Daoy (cell line): ENCODE data around the gene PTPRU. TPM values are rescaled to one million over a fixed set of nuclear protein-coding genes. Genes with fewer than 3 reads are reported as not detected.
A peak's percentile ranks its signal among the peaks of the same experiment; 100 is the strongest.

Experiments used
- DNase-seq: peaks from one replicate; pipeline ENCODE4 v3.0.0-alpha.2; 2015; ENCODE audit warnings: low read depth
- total RNA-seq: library from RNA; depleted of rRNA; stranded (reverse); fragments of >200 nt; shearing (Covaris generic); gene quantifications from 2 replicates; pipeline ENCODE4 v1.2.3, GENCODE V29; 2014; rRNA removed

The PTPRU gene
- total RNA-seq = 7.9 and 10.7 TPM in 2 replicates

DNA sequence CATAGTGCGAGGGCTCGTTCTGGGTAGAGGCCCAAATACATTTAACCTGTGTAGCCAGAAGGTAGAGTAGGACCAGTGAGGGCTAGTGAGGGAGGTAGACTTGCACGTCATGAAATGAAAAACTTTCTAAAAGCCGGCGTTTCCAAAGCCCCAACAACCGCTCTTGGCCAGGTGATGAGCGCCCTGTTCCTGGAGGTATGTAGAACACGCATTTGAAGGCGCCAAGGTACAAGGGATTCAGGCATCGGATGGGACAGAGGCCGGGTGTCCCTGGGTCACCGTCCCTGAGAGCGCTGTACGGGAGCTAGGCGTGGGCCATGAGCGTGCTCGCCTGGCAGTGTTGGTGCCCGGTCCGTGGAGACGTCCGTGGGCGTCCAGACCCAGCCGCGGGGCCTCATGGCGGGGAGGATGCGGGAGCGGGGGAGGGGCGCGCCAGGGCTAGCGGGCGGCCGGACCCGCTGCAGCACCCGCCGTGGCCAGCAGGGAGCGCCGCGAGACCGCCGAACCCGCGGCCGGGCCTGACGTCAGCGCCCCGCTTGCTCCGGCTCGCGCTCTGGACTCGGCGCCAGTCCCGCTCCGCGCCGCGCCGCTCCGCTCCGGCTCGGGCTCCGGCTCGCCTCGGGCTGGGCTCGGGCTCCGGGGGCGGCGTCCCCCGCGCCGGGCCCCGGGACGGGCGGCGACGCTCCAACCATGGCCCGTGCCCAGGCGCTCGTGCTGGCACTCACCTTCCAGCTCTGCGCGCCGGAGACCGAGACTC, at the start of gene PTPRU:
Gene PTPRU, plus strand, starts transcription at position 568 of the 757 bp plus-strand sequence. Its CDS starts 123 bp downstream, at position 691.
- peak; percentile 88 for DNase-seq

DNA sequence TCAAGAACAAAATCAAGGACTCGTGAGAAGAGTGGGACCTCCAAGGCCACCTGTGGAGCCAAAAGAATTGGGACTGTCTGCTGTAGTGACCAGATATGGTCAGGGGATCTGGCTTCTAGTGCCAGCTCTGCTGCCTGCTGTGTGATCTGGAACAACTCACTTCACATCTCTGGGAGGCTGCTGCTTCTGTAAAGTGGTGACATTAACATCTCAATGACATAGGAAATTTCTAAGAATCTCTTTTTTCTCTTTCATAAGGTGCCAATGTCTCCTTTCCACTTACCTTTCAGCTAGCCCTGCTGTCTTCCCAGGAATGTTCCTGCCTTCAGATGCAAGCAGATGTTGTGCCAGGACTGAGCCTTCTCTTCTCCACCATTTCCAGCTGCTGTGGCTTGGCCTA, 49.6 kb upstream of the PTPRU start:
- DNase-seq = no peak

DNA sequence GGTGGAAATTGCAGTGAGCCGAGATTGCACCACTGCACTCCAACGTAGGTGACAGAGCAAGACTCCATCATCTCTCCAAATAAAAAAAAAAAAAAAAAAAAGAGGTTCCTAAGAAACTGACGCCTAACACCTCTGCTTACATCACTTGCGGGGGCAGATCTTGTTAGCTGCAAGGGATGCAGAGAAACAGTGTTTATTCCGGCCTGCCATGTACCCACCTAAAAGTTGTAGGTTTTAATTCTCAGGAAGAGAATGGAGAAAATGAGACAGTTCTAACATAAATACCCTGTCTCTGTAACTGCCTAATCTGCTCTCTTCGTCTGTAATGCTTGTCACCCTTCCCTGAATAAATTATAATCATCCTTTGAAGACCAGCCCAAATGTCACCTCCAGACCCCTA, 45.6 kb upstream of the PTPRU start:
- DNase-seq = no peak

DNA sequence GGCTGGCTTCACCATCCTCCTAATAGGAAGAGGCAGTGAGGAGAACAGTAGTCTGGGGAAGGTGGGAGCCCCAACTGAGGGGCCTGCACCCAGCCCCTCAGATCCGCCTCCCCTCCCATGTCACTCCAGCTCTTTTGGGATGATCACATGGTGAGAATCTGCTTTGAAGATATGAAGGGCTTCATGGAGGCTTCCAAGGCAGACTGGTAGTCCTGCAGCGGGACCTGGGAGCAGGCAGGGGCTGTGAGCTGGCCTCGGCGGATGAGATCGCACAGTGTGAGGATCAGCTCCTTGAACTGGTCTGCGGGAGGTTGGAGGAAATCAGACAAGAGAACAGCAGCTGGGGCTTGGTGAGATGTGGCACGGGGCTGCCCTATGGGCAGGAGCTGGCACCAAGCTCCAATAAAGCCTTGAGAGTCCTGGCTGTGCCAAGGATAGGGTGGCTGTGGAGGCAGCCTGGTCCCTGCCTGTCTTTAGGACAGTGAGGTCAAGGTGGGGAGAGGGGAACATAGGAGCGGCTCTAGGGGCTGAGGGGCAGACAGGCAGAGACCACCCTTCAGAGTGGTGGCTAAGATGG, 42.4 kb upstream of the PTPRU start:
- DNase-seq = no peak

DNA sequence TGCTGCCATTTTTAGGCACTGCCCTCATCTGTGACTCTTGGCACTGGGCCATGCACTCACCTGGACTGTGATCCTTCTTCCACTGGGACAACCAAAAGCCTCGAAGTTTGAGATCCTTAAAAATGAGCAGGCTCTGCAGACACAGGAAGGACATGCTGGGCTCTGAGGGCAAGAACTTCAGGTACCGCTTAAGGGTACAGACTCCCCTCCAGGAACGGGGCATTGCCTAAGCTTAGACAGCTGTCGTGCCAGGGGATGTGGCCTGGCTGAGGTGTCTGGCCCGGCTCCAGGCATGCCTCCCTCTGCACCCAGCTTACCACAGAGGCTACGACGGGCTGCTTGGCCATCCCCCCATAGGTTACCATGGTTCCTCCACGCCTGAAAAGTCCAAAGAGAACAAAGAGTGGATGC, 40.4 kb upstream of the PTPRU start:
- DNase-seq = peak; percentile 40

DNA sequence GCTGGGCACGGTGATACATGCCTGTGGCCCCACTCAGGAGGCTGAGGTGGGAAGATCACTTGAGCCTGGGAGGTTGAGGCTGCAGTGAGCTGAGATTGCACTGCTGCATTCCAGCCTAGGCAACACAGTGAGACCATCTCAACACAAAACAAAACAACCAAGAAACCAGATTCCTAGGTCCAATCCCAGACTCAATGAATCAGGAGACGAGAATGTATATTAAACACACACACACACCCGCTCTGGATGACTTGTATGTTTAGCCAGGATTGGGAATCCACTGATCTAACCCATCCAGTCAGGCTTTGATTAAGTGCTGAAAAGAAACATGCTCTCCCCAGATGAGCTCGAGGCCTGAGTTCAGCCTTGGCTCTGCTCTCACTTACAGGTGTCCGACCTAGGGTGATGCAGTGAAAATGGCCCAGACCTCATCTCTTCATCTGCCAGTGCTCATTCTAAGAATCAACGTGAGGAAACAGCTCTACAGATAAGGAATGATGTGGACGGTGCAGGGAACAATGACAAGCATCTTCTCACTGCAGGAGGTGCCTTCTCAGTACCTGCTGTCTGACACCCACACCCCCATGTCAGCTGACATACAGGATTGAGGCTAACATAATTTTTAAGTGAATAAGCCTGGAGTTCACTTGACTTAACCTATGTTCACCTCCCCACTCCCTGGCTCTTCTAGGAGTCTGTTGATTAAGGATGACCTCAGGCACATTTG, 39.3 kb upstream of the PTPRU start:
- DNase-seq = peak; percentile 30

DNA sequence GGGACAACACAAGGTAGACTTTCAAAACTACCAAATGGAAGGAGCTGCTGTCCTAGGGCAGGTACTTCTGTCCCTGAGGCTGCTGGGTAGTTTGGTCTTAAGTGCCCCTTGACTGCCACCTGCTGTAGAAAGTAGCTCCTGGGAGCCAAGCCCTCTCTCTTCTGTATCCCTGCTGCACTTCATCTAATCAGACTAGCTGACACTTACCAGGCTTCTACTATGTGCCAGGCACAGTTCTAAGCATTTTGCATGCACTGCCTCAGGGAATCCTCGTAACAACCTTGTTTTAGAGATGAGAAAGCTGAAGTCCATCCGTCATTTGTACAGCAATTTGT, 38.8 kb upstream of the PTPRU start:
- peak; percentile 30 for DNase-seq

DNA sequence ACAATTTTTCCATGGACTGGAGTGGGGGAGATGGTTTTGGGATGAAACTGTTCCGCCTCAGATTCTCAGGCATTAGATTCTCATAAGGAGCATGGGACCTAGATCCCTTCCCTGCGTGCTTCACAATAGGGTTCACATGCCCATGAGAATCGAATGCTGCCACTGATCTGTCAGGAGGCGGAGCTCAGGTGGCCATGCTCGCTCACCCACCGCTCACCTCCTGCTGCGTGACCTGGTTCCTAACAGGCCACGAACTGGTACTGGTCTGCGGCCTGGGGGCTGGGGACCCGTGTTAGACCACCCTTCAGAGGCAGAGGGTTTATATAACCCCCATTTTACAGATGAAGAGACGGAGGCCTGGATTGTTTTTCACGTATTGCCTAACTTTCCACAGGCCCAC, 38.3 kb upstream of the PTPRU start:
- DNase-seq = no peak

DNA sequence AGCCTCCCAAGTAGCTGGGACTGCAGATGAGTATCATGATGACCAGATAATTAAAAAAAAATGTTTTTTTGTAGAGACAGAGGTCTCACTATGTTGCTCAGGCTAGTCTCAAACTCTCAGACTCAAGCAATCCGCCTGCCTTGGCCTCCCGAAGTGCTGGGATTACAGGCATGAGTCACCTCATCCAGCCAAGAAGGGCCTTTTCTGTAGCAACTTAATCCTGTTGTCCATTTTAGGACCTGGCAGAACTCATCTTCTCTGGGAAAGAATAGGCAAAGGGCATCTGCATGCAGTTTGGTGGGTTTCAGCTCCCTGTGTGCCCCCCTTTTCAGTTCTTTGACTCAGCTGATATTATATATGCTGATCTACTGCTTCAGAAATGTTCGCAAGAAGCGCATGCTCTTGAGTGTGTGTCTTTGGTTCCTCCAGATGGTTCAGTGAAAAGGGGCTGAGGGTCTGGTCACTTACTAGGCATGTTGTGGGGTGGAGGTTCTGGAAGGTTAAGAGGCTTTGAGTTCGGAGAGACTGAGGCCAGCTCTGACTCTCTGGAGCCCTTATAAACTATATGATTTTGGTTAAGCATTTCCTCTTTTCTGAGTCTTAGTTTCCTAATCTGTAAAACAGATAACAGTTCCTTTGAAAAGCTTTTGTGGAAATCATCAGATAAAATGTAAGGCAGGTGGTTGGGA, 35.3 kb upstream of the PTPRU start:
- DNase-seq = no peak

DNA sequence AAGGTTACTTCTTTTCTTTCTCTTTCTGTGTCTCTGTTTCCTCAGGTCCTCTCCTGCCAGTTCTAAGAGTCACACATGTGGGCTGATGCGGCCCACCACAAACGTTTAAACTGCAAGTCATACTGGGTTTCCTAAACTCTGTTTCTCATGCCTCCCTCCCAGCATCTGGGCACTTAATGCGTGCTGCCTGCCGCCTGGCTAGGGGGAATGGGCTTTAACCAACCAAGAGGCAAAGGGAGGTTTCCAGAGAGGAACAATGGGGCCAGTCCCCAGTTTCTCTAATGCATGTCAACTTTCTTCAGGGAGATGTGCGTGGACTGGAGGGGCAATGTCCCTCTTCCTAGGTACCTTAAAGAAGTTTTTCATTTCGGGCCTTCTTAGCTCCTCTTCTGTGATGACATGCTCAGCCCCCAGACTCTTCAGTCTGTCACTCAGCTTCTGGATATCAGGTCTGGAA, 34.7 kb upstream of the PTPRU start:
- DNase-seq = no peak

DNA sequence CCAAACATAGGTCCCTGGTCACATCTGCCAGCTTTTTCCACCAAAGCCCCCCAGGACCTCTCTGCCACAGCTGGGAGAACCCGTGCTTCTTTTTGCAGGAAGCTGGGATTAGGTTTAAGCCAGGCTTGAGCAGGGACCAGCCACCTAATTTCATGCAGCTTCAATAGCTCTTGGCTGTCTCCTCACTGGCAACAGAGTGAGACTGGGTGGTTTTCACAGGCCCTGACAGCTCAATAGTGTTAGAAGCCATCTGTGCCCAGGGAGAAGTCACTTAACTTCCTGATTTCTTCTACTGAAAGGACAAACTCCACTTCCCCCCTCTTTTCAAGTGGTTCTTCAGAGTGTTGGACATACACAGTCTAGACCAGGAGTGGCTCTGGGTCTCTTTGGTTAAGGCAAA, 34.3 kb upstream of the PTPRU start:
- DNase-seq = no peak

DNA sequence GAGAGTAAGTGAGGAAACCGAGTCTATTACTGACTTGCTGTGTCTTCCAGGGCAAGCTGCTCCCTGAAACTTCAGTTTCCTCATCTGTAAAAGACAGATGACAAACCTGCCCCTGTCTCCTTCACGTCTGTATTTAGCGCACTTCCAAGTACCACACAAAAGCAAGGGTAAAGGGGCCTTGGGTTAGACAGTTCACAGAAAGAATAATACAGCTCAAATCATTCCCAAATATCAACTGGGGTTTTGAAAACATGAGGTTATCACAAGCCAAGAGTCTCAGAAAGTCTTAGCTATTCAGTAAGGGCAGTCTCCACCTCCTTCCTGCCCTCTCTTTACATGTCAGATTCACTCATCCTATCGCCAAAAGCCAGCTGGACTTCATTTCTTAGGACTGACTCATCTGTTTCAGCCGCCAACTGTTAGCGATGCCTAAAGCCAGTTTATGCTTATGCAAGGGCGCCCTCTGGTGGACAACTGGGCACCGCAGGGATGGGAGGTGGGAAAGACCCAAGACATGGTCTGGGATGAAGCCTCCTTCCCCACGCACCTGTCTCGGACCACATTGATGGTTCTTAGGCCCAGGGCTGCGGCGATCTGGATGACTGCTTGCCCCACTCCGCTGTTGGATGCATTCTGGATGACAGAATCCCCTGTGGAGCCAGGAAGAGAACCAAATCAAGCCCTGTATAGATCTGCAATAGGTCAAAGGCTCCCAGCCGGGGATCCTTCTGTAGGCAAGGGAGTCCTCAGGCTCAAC, 33.6 kb upstream of the PTPRU start:
- DNase-seq = peak; percentile 96

DNA sequence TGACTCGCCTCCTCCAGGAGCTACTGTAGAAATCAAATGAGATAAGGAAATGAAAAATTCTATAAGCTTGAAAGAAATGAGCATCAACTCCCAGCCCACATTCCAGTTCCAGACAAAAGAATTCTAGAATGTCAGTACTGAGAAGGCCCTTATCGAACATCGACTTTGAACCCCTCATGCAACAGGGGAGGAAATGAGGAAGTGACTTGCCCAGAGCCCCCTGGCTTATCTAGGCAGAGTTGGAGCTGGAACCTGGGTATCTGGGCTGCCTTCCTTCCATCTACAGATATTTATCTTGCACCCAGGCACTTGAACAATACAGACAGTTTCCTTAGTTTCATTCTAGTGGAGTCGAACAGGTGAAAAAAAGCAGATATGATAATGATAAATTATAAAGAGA, 27.9 kb upstream of the PTPRU start:
- DNase-seq = no peak

DNA sequence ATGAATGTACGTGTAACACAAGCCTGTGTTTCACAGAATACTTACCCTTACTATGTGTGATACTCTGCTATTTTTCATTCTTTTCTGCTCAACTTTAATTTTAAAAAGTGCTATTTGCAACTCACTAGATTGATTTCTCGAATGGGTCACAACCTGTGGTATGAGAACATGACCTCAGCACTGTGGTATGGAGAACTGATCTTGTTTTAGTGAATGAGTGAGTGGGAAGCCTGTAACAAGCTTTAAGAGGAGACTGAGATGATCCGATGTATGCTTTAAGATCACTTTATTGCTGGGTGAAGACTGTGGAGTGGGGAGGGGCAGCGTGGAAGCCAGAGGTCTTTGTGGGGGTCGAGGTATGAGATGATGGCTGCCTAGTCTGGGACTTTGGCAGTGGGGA, 27.1 kb upstream of the PTPRU start:
- no peak for DNase-seq

DNA sequence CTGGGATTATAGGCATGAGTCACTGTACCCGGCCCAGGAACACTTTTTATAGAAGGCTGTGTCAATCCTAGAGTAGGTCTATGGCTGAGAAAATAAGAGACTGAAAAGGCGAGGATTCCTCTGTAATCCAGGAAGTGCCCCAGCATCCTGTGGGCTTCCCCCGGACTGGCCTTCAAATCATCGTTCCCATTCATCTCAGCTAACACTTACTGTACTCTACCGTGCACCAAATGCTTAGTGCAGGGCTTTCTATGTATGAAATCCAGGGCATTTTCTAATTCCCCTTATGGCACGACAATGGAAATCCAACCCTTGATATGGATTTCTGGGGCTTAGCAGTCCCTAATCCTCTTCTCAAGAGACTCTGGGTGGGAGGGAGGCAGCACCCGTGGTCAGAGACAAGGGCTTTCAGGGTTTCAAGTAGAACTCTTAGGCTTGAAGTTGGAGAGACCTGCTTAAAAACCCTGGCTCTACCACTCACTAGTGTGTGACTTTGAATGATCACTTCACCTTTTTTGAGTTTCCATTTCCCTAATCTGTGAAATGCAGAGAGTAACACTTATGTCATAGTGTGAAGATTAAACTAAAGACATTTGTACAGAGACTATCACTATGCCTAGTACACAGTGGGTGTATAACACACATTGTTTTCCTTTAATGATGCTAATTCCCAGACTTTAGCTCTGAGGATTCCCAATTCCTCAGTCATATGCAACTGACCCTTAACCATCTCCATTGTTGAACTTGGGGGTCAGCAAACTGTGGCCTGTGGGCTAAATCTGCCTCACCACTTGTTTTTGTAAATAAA, 25.8 kb upstream of the PTPRU start:
- no peak for DNase-seq

DNA sequence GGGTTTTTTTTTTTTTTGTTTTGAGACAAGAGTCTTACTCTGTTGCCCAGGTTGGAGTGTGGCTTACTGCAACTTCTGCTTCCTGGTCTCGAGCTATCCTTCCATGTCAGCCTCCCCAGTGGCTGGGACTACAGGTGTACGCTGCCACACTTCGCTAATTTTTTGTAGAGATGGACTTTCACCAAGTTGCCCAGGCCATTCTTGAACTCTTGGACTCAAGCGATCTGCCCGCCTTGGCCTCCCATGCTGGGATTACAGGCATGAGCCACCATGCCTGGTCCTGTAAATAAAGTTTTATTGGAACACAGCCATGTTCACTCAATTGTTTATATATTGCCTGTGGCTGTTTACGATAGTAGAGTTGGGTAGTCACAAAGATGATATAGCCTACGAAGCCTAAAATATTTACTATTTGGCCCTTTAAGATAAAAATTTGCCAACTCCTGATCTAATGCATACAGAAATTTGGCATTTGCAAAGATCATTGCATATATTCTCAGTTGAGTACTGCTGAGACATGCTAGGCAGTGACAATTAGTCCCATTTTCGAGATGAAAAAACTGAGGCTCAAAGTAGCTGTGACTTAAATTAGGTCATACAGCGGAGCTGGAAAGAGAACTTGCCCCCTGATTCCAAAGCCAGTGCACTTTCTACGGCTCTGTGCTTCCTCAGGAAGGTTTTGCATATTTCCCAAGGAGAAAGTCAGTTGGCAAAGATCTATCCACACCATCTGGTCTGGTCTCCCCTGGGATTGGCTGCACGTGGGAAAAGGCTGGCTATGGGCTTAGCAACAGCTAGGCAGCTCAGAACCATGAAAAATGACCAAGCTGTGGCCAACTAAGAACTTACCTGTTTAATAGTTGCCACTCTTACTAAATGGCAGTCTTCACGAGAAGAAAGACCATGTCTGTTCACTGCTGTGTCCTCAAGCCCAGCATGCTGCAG, 25.0 kb upstream of the PTPRU start:
- DNase-seq = no peak

DNA sequence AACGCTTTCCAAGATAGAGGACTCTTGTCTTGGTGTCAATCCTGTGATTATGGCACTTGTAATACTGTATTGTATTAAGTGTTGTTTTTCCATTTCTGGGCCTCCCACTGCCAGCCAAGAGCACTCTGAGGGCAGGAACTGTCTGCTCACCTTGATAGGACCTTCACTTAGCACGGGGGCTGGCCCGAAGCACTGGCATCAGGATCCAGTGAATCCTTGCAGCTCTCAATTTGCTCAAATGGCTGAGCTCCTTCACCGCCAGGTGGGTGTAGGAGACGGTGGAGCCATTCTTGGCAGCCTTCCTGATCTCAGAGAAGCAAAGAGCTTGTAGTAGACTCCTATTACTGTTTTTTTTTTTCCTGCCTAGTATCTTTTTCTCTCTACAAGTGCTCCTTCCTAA, 23.3 kb upstream of the PTPRU start:
- DNase-seq = no peak

DNA sequence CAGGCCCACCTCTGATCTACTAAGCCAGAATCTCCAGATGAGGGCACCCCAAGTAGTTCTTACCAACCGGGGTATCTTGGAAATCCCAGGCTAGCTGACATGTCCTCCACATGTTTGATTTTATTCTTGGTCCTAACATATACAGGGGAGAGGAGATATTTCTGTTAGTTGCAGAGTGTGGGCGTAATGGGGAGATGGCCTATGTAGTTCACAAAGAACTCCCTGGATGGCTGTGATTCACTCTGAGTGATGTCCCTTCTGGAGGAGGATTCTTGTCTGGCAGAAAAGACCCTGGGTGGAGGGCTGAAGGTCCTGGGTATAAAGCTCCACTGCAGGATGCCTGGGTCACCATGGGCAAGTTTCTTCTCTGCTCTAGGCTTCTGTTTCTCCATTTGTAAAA, 18.7 kb upstream of the PTPRU start:
- no peak for DNase-seq

DNA sequence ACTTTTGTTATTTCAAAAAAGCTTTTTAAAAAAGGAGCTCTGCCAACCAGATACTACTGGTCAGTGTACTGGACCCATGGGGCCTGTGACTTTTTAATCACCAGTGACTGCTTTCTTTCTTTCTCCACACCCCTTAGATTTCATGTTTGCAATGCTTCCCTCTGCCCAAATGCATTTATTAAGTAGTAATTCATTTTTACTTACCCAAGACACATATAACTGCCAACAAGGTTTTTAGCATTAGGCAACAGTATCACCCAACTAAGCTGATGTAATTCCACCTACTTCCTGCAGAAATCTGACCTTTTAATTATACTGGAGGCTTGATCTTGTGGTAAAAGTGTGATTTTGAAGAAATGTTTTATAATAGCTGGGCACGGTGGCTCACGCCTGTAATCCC, 18.1 kb upstream of the PTPRU start:
- no peak for DNase-seq

DNA sequence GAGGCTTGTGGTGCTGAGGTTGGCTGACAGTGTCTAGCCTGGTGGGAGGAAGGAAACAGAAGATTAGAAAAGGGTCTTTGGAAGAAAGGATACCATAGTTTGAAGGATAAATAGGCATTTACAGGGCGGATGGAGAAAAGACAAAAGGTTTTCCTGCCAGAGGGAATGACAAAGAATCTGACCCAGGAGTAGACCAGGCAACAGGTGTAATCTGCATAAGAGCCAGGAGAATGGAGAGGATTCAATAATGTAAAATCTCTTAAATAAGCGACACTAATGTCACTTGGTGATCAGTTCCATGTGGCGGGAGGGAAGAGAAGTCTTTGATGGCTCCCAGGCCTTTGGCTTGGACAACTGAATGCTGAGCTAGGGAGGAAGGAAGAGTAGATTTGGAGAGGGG, 15.0 kb upstream of the PTPRU start:
- no peak for DNase-seq
